Activated T-cell treated with anti-CD3 and anti-CD28 coated beads, Interleukin-2, amount 50 U/mL, for 4 hours (primary cell): ENCODE measurements around the gene MMRN2. TPM values are rescaled to one million over a fixed set of nuclear protein-coding genes. Genes with fewer than 3 reads are reported as not detected.

ENCODE experiments used
- ATAC-seq, 2 donors: fragments of 200-7000 bp; cut with Tn5 transposase; one replicate each; pipeline ENCODE4 v1.10.0; 2021
- DNase-seq: peaks from one replicate; pipeline ENCODE4 v3.0.0-alpha.2; 2020
- H3K27me3 Mint-ChIP-seq: one replicate; pipeline ENCODE4 v1.8.0; 2021; ENCODE audit warnings: low read depth, mixed read lengths
- H3K36me3 Mint-ChIP-seq: one replicate; pipeline ENCODE4 v1.8.0; 2022; ENCODE audit warnings: mixed read lengths; ENCODE audit not compliant: insufficient read depth
- H3K4me1 Mint-ChIP-seq: one replicate; pipeline ENCODE4 v1.8.0; 2021; ENCODE audit warnings: low read depth, mixed read lengths
- H3K4me3 Mint-ChIP-seq: one replicate; pipeline ENCODE4 v1.8.0; 2021; ENCODE audit warnings: mild to moderate bottlenecking, moderate library complexity, mixed read lengths
- H3K9me3 Mint-ChIP-seq: one replicate; pipeline ENCODE4 v1.8.0; 2021; ENCODE audit warnings: mixed read lengths
- total RNA-seq, 3 donors: library from RNA; stranded (reverse); gene quantifications; one replicate each; pipeline ENCODE4 v1.2.1, GENCODE V29; 2021

The MMRN2 gene
- total RNA-seq, 3 donors from 2014 or later, result 0.18 TPM; not detected in 2

- ATAC-seq (no peak), DNase-seq (no peak)
- Mint-ChIP-seq H3K27me3 (no peaks in the 10 kb centered on the region), H3K36me3 (no peaks in the 10 kb centered on the region), H3K4me3 (no peak overlapping the region), H3K4me1 (peaks cover 11% of the 10 kb centered on the region), H3K9me3 (no peaks in the 10 kb centered on the region)
Observed at GRCh38 chr10:86976362-86977056, 19.1 kb upstream of the MMRN2 start.

GRCh38 chr10:86974484-86974883 is 17.1 kb upstream of the MMRN2 start:
- Mint-ChIP-seq H3K9me3 (no peaks in the 10 kb centered on the region), H3K36me3 (no peaks in the 10 kb centered on the region), H3K4me3 (no peak overlapping the region), H3K27me3 (no peaks in the 10 kb centered on the region), H3K4me1 (peaks cover 18% of the 10 kb centered on the region)
- DNase-seq, result no peak
- no peak for ATAC-seq

GRCh38 chr10:86972613-86973380 is 15.4 kb upstream of the MMRN2 start:
- H3K27me3 Mint-ChIP-seq, result no peaks in the 10 kb centered on the region
- peak overlapping the region; percentile 45 for H3K4me3 Mint-ChIP-seq
- H3K9me3 Mint-ChIP-seq, result no peaks in the 10 kb centered on the region
- H3K36me3 Mint-ChIP-seq, result no peaks in the 10 kb centered on the region
- ATAC-seq (no peak), DNase-seq (no peak)
- H3K4me1 Mint-ChIP-seq, result peaks cover 24% of the 10 kb centered on the region

GRCh38 chr10:86971232-86971991 is 14.0 kb upstream of the MMRN2 start:
- Mint-ChIP-seq H3K4me3 (peak overlapping the region; percentile 81), H3K9me3 (no peaks in the 10 kb centered on the region), H3K36me3 (no peaks in the 10 kb centered on the region), H3K27me3 (no peaks in the 10 kb centered on the region), H3K4me1 (peaks cover 27% of the 10 kb centered on the region)
- peak; percentile 87 for DNase-seq
- ATAC-seq, result peak; percentile 85 to 86

DNA sequence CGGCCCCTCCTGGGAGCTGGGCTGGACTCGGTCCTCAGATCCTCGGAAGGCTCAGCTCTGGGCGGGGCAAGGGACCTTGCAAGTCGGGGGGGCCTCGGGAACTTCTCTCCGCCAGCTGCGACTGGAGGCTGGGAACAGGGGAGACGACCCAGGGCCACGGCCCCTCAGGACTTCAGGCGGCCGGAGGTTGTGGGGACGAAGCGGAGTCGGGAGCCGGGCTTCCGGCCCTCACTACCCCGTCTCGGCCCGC is 13.5 kb upstream of the MMRN2 start:
- H3K36me3 Mint-ChIP-seq, result no peaks in the 10 kb centered on the region
- ATAC-seq, result no peak
- no peaks in the 10 kb centered on the region for H3K27me3 Mint-ChIP-seq
- DNase-seq, result no peak
- peak overlapping the region; percentile 74 for H3K4me3 Mint-ChIP-seq
- peaks cover 32% of the 10 kb centered on the region for H3K4me1 Mint-ChIP-seq
- no peaks in the 10 kb centered on the region for H3K9me3 Mint-ChIP-seq

- no peak for ATAC-seq
- Mint-ChIP-seq H3K36me3 (no peaks in the 10 kb centered on the region), H3K4me3 (peak overlapping the region; percentile 74), H3K9me3 (no peaks in the 10 kb centered on the region), H3K4me1 (peaks cover 37% of the 10 kb centered on the region), H3K27me3 (no peaks in the 10 kb centered on the region)
- DNase-seq, result no peak
Observed at GRCh38 chr10:86970162-86970981, 13.0 kb upstream of the MMRN2 start.

DNA sequence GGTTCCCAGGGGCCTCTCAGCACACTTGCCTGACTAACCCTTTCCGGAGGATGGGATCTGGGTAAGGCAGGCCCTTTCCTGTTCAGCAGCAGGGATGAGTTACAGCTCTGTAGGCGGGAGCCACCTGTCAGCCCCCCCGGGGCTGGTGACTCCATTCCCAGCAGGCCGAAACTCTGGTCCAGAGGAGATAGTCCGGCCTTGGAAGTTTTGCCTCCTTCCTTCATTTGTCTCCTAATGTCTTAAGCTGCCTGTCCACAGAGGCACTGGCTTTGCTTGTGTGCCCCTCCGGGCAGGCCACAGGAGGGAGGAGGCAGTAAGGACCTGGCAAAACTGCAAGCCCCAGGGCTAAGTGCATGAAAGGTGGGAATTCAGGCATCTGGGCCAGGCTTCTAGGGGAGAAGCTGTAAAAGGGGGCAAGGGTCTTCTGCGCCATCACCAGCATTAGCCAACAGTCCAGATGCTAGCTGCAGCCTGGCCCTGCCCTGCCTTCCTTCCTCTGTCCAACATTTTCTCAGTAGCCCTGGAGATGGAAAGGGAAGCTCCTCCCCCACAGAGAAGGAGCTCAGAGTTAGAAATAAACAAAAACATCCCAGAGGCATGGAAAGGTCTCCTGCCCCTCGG is 12.1 kb upstream of the MMRN2 start:
- H3K36me3 Mint-ChIP-seq, result no peaks in the 10 kb centered on the region
- H3K4me1 Mint-ChIP-seq, result peaks cover 37% of the 10 kb centered on the region
- peak overlapping the region; percentile 13 for H3K4me3 Mint-ChIP-seq
- no peaks in the 10 kb centered on the region for H3K9me3 Mint-ChIP-seq
- DNase-seq (no peak), ATAC-seq (no peak)
- no peaks in the 10 kb centered on the region for H3K27me3 Mint-ChIP-seq

GRCh38 chr10:86968994-86969355 is 11.6 kb upstream of the MMRN2 start:
- DNase-seq (no peak), ATAC-seq (no peak)
- H3K27me3 Mint-ChIP-seq, result no peaks in the 10 kb centered on the region
- peak overlapping the region; percentile 13 for H3K4me3 Mint-ChIP-seq
- H3K4me1 Mint-ChIP-seq, result peaks cover 37% of the 10 kb centered on the region
- H3K9me3 Mint-ChIP-seq, result no peaks in the 10 kb centered on the region
- no peaks in the 10 kb centered on the region for H3K36me3 Mint-ChIP-seq

DNA sequence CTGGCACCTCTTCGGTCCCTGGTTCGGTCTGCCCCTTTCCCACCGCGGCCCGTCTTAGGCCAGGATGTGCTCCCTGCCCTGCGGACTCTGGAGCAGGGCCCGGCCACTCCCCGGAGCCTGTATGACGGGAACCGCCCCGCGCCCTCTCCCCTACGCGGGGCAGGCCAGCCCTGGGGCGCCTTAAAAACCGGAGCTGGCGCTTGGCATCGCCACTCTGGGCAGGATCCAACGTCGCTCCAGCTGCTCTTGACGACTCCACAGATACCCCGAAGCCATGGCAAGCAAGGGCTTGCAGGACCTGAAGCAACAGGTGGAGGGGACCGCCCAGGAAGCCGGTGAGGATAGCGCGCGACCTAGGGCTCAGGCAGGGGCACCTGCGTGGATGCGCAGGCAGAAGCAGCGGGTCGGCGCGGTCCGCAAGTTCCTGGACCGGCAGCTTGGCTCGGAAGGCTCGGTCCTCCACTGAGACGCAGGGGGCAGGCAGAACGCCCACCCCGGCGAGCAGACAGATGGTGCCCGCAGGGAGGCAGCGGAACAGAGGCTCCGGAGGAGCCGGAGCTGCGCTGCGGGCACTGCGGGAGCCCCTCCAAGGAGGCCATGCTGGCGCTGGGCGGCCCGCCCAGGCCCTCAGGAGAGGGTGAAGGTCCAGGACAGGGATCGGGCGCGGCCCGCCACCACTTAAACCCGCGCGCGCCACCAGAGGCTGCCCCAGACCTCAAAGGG is 11.0 kb upstream of the MMRN2 start, which contains the start of gene ADIRF:
ADIRF (plus strand) TSS at position 212 of the 723 bp plus-strand sequence; CDS start at position 275, 63 bp downstream.
- Mint-ChIP-seq H3K27me3 (no peaks in the 10 kb centered on the region), H3K36me3 (no peaks in the 10 kb centered on the region), H3K4me3 (peak within 1 kb of the TSS; percentile 33), H3K9me3 (no peaks in the 10 kb centered on the region), H3K4me1 (peaks cover 37% of the 10 kb centered on the region)
- ATAC-seq, result no peak
- DNase-seq, result no peak

DNA sequence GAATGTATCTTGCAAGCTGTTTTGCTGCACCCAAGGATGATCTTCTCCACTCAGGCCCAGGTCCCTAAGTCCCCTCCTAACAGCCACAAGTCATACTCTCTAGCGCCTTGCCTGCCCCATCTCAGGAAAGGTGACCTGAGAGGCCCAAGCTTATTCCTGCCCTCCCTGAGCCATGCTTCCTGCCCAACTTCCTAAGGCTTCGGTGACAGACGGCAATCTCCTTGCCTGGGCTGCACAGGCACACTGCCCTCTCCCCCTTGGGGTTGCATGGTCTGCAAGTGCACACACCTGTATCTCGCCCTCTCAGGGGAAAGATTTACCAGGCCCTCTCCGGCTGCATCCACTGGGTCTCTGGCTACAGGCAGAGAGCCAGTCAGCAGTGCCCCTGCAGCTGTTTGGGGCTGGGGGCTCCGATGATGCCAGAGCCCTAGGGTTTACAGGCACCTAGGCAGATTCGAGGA is 10.1 kb upstream of the MMRN2 start:
- Mint-ChIP-seq H3K4me1 (peaks cover 32% of the 10 kb centered on the region), H3K9me3 (no peaks in the 10 kb centered on the region), H3K4me3 (no peak overlapping the region), H3K27me3 (no peaks in the 10 kb centered on the region), H3K36me3 (no peaks in the 10 kb centered on the region)
- no peak for ATAC-seq
- no peak for DNase-seq

DNA sequence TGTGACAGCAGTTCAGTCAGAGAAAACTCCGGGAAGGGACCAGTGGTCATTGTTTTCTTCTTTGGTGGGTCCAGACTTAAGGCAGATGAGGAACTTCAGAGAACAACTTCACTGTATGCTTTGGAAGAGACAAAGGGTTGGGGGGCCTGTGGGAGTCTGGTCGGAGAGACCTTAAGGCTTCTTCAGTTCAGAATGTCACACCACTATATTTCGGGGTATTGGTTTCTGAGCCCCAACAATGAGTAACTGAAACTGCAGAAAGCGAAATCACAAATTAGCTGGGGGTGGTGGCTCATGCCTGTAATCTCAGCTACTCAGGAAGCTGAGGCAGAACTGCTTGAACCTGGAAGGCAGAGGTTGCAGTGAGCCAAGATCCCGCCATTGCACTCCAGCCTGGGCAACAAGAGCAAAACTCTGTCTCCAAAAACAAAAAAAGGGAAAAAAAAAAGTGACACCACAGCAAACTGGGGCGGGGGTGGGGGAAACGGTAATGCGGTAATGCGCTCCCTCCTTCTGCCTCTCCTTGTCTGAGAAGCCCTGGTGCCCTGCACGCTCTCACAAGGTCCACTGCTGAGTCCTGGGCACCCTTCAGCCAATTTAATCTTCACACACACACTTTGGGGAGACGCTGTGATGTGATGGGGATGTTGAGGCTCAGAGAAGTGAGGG is 8.7 kb upstream of the MMRN2 start:
- H3K4me1 Mint-ChIP-seq, result peaks cover 26% of the 10 kb centered on the region
- H3K36me3 Mint-ChIP-seq, result no peaks in the 10 kb centered on the region
- H3K4me3 Mint-ChIP-seq, result peak overlapping the region; percentile 57
- DNase-seq, result no peak
- peak; percentile 5 to 20 for ATAC-seq
- no peaks in the 10 kb centered on the region for H3K27me3 Mint-ChIP-seq
- no peaks in the 10 kb centered on the region for H3K9me3 Mint-ChIP-seq

DNA sequence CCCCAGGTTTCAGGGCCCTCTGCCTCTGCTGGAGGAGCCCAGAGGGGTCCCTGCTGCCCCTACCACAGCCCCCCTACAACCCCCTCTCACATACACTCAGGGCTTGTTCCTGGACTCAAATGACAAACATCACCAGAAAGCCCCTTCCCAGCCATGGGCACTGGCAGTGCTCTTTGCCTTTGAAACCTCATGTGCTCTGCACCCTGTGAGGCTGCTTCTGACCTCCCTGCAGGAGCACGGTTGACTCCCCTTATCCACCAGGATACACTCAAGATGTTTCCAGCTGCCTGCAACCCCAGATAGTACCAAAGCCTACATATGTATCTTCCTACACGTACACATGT is 7.4 kb upstream of the MMRN2 start:
- Mint-ChIP-seq H3K9me3 (no peaks in the 10 kb centered on the region), H3K4me3 (no peak overlapping the region), H3K4me1 (peaks cover 23% of the 10 kb centered on the region), H3K36me3 (no peaks in the 10 kb centered on the region), H3K27me3 (no peaks in the 10 kb centered on the region)
- no peak for ATAC-seq
- no peak for DNase-seq
